Heart right ventricle (tissue), 16 donors: ENCODE data around the gene SPON1. TPM values are rescaled to one million over a fixed set of nuclear protein-coding genes. Genes with fewer than 3 reads are reported as not detected.

ENCODE experiments used
- ATAC-seq, 8 donors: fragments of 200-7000 bp; cut with Tn5 transposase; one replicate each; pipeline ENCODE4 v1.9.1; 2020; ENCODE audit warnings: mild to moderate bottlenecking in 8 of 8, moderate library complexity in 8 of 8, moderate number of reproducible peaks in 1 of 8
- DNase-seq, 2 donors: peaks; one replicate each; pipeline ENCODE4 v3.0.0-alpha.2; 2020
- H3K27ac ChIP-seq, 10 donors: fragments of 200-600 bp; sonication (generic) in 2 of 10; one replicate each; pipeline versions ENCODE4 v1.5.0 to v1.8.0; 2020 to 2022; ENCODE audit warnings: mild to moderate bottlenecking in 3 of 10
- H3K27me3 ChIP-seq, 7 donors: fragments of 200-600 bp; one replicate each; pipeline ENCODE4 v1.8.0; 2021 to 2022; ENCODE audit warnings: mild to moderate bottlenecking in 2 of 7
- H3K36me3 ChIP-seq, 9 donors: fragments of 200-600 bp; sonication (generic) in 1 of 9; one replicate each; pipeline versions ENCODE4 v1.5.0 to v1.8.0; 2020 to 2022; ENCODE audit warnings: mild to moderate bottlenecking in 2 of 9
- H3K4me1 ChIP-seq, 9 donors: fragments of 200-600 bp; sonication (generic) in 1 of 9; one replicate each; pipeline versions ENCODE4 v1.5.0 to v1.8.0; 2020 to 2022; ENCODE audit warnings: mild to moderate bottlenecking in 4 of 9
- H3K4me3 ChIP-seq, 10 donors: fragments of 200-600 bp; sonication (generic) in 2 of 10; one replicate each; pipeline versions ENCODE4 v1.5.0 to v1.8.0; 2020 to 2022; ENCODE audit warnings: mild to moderate bottlenecking in 7 of 10, moderate library complexity in 2 of 10
- H3K9me3 ChIP-seq, 11 donors: fragments of 200-600 bp in 10 of 11; sonication (generic) in 2 of 11; one replicate each; pipeline versions ENCODE4 v1.5.0 to v1.8.0; 2013 to 2022; ENCODE audit warnings: mild to moderate bottlenecking in 2 of 11, control low read depth in 1 of 11, moderate library complexity in 1 of 11
- CTCF ChIP-seq, 9 donors: fragments of 200-600 bp; sonication (generic) in 2 of 9; IDR thresholded peaks; one replicate each; pipeline versions ENCODE4 v1.5.0 to v1.8.0; 2021 to 2022; ENCODE audit warnings: antibody characterized with exemption in 9 of 9, mild to moderate bottlenecking in 5 of 9, moderate library complexity in 1 of 9
- WGBS, 2 donors: extraction: QIAGEN DNeasy Blood & Tissue Kit; methylation state at CpG; one replicate each; pipeline ENCODE4 v1.1.7; 2013; ENCODE audit warnings: inconsistent platforms in 1 of 2; 5-methylcytosine and 5-hydroxymethylcytosine counted together
- intact Hi-C, 10 donors: fragments of 100-400 bp; cut with DNase I; formaldehyde crosslinking; loops; one replicate each; pipeline versions ENCODE4 v1.11.1 to v1.14.2; 2022
- polyA plus RNA-seq, 2 donors: library from polyadenylated mRNA; stranded (reverse); fragments of 200-250 nt; gene quantifications; one replicate each; pipeline ENCODE4 v1.2.3, GENCODE V29; 2013
- total RNA-seq, 10 donors: library from RNA; stranded (reverse); fragmentation: NEBNext Ultra II Directional in 3 of 10; extraction: Animal tissue kit (Norgen Biotek cat#: 25700) in 3 of 10; gene quantifications; one replicate each; pipeline versions ENCODE4 v1.2.1 to v1.2.4, GENCODE V29; 2021 to 2023
- donor health status: Arrhythmogenic right ventricular cardiomyopathy.
- donor health status: ischemic (EF 13 %, LVEDD 7.1; RV severe dilation, severe dysfunction).
- donor health status: healthy with polysubstance abuse.
- donor health status: DM: no; HTN: yes; CAD: no.
- donor health status: DM: no; HTN: no; CAD: no.
- donor health status: ischemic (EF 25% LVEDD 6.9; RV normal size, moderate dysfunction).
- donor health status: ischemic (EF 25% LVEDD 5.7; RV mildly dilated, moderate dysfunction).
- donor health status: healthy.
- donor health status: DM: yes; HTN: yes; CAD: no.
- donor health status: Ischemic cardiomyopathy.
- donor health status: ischemic (EF 35%, LVEDD 5.7; RV mildly dilated, moderate dysfunction).
- donor health status: nonischemic (EF 11% LVEDD 7.7; RV severe dilation, severe dysfunction).
- donor health status: DM: yes; HTN: yes; CAD: no.
- donor health status: PGD.
- donor health status: ischemic (EF 29% LVEDD 5.4; RV normal size, mild dysfunction).
- donor health status: nonischemic (EF 23%, LVEDD 6.1; RV moderate dilation, normal function).

The SPON1 gene
- total and polyA plus RNA-seq, 12 donors: 2.9 to 14.7 (median 5.6) TPM

- ATAC-seq (peak in 1 of 8 donors; percentile 49), DNase-seq (no peak)
- Histone ChIP-seq H3K27ac (peak overlapping the region in 2 of 10 donors; percentile 8 to 61), H3K4me3 (no peak overlapping the region), H3K27me3 (no peaks in the 10 kb centered on the region), H3K4me1 (peaks cover 0 to 11% (median 0%) of the 10 kb centered on the region in 9 donors), H3K36me3 (peaks cover 0 to 47% (median 0%) of the 10 kb centered on the region in 9 donors), H3K9me3 (no peaks in the 10 kb centered on the region)
- WGBS, 2 donors: 64 to 94% methylated on average over 2 of the region's 2 CpGs
- TF ChIP-seq CTCF (IDR thresholded peaks at IDR 0.05): no peak
- intact Hi-C loops: no loop called here
Observed at GRCh38 chr11:14288189-14288935, 325.8 kb downstream of the SPON1 start.

GRCh38 chr11:14290422-14290821, 327.9 kb downstream of the SPON1 start:
- 84 to 87% methylated on average over 3 of the region's 3 CpGs for WGBS, 2 donors
- DNase-seq (no peak), ATAC-seq (no peak)
- peaks cover 0 to 11% (median 0%) of the 10 kb centered on the region in 9 donors for H3K4me1 ChIP-seq
- H3K4me3 ChIP-seq: no peak overlapping the region
- no peaks in the 10 kb centered on the region for H3K27me3 ChIP-seq
- intact Hi-C loops: no loop called here
- TF ChIP-seq CTCF (IDR thresholded peaks at IDR 0.05): no peak
- H3K36me3 ChIP-seq: peaks cover 0 to 56% (median 0%) of the 10 kb centered on the region in 9 donors
- no peaks in the 10 kb centered on the region for H3K9me3 ChIP-seq
- H3K27ac ChIP-seq: no peak overlapping the region

GRCh38 chr11:14299921-14300320, 337.4 kb downstream of the SPON1 start:
- Histone ChIP-seq H3K4me1 (peaks cover 0 to 40% (median 18%) of the 10 kb centered on the region in 9 donors), H3K4me3 (no peak overlapping the region), H3K9me3 (no peaks in the 10 kb centered on the region), H3K27me3 (no peaks in the 10 kb centered on the region), H3K27ac (no peak overlapping the region), H3K36me3 (no peaks in the 10 kb centered on the region)
- TF ChIP-seq CTCF (IDR thresholded peaks at IDR 0.05): no peak
- WGBS, 2 donors: 64 to 65% methylated on average over 1 of the region's 1 CpG
- DNase-seq (no peak), ATAC-seq (peak in 3 of 8 donors; percentile 29 to 38 (median 30))
- intact Hi-C loops: loop anchor here (1.0 to 10.0 kb wide), 6 partner anchors 55 to 157 kb away; partner anchors contain the start of gene RRAS2 (in 1 of the 10)

GRCh38 chr11:14300661-14301304, 338.3 kb downstream of the SPON1 start:
- DNase-seq (peak in 1 of 2 donors; percentile 52), ATAC-seq (peak; percentile 80 to 93 (median 87))
- peaks cover 0 to 42% (median 18%) of the 10 kb centered on the region in 9 donors for H3K4me1 ChIP-seq
- intact Hi-C loops: loop anchor here (1.0 to 10.0 kb wide), 6 partner anchors 54 to 157 kb away; partner anchors contain the start of gene RRAS2 (in 1 of the 10)
- H3K27ac ChIP-seq: no peak overlapping the region
- TF ChIP-seq CTCF (IDR thresholded peaks at IDR 0.05): peak; percentile 65 to 85 (median 77)
- H3K4me3 ChIP-seq: no peak overlapping the region
- H3K27me3 ChIP-seq: no peaks in the 10 kb centered on the region
- H3K9me3 ChIP-seq: no peaks in the 10 kb centered on the region
- H3K36me3 ChIP-seq: no peaks in the 10 kb centered on the region
- WGBS, 2 donors: 38 to 49% methylated on average over 6 of the region's 6 CpGs
